Measurements from ENCODE around the gene ACOT7.

DNA sequence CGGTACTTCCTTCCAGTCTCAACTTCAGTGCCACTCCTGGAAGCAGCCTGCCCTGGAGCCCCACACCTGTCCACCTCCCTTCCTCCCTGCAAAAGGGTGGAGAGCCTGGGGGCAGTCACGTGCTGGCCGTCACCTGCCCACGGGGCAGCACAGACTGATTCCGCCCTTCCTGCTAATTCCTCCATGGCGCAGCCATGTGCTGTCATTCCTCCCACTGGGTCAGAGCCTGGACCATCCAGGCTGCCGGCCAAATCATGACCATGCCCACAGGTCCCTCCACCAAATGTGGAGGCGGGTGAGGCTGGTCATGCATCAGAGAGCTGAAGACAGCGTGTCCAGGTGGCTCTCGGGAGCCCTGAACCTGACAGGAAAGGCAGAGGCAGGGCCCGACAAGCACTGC lies 108.2 kb downstream of the ACOT7 start:
- TF ChIP-seq, protein P1, sequence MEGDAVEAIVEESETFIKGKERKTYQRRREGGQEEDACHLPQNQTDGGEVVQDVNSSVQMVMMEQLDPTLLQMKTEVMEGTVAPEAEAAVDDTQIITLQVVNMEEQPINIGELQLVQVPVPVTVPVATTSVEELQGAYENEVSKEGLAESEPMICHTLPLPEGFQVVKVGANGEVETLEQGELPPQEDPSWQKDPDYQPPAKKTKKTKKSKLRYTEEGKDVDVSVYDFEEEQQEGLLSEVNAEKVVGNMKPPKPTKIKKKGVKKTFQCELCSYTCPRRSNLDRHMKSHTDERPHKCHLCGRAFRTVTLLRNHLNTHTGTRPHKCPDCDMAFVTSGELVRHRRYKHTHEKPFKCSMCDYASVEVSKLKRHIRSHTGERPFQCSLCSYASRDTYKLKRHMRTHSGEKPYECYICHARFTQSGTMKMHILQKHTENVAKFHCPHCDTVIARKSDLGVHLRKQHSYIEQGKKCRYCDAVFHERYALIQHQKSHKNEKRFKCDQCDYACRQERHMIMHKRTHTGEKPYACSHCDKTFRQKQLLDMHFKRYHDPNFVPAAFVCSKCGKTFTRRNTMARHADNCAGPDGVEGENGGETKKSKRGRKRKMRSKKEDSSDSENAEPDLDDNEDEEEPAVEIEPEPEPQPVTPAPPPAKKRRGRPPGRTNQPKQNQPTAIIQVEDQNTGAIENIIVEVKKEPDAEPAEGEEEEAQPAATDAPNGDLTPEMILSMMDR (IDR thresholded peaks at IDR 0.05; ENCODE audit: low read depth, low read length, poor library complexity, severe bottlenecking) = no peak
- no peak for TF ChIP-seq EZH2phosphoT487 (IDR thresholded peaks at IDR 0.05; ENCODE audit: borderline replicate concordance, low read length)
